D341Med (cell line): Measurements from ENCODE around the gene LMOD3.

ENCODE experiments used
- DNase-seq: peaks from one replicate; pipeline ENCODE4 v3.0.0; 2012; ENCODE audit warnings: low spot score

The LMOD3 gene

GRCh38 chr3:69058180-69058946 lies 64.0 kb downstream of the LMOD3 start:
- no peak for DNase-seq
